DMS114 treated with DMSO at 0.1 percent for 48 hours (cell line): Measurements from ENCODE around the gene NISCH.

Experiments used
- DNase-seq: peaks from one replicate; lab custom pipeline; 2025; ENCODE audit not compliant: unreplicated experiment; lab: John Stamatoyannopoulos, UW

The NISCH gene

GRCh38 chr3:52435246-52436101 lies 19.9 kb upstream of the NISCH start:
- DNase-seq = no peak

GRCh38 chr3:52436500-52437149 lies 18.8 kb upstream of the NISCH start:
- DNase-seq = no peak

GRCh38 chr3:52437326-52438103 lies 17.9 kb upstream of the NISCH start:
- DNase-seq = no peak

GRCh38 chr3:52438104-52438376 lies 17.4 kb upstream of the NISCH start:
- no peak for DNase-seq

- no peak for DNase-seq
Observed at GRCh38 chr3:52438579-52439425, 16.6 kb upstream of the NISCH start.

GRCh38 chr3:52439426-52440248 lies 15.8 kb upstream of the NISCH start:
- DNase-seq = no peak

GRCh38 chr3:52440249-52440551 lies 15.2 kb upstream of the NISCH start:
- DNase-seq = no peak

- DNase-seq = no peak
Observed at GRCh38 chr3:52440671-52441070, 14.7 kb upstream of the NISCH start.

GRCh38 chr3:52441091-52441771 lies 14.2 kb upstream of the NISCH start:
- no peak for DNase-seq

- DNase-seq = no peak
Observed at GRCh38 chr3:52441772-52442332, 13.6 kb upstream of the NISCH start.

GRCh38 chr3:52442409-52443267 lies 12.8 kb upstream of the NISCH start:
- no peak for DNase-seq

GRCh38 chr3:52443268-52443610 lies 12.2 kb upstream of the NISCH start:
- no peak for DNase-seq

- no peak for DNase-seq
Observed at GRCh38 chr3:52443791-52444687, 11.4 kb upstream of the NISCH start.

GRCh38 chr3:52444860-52445793 lies 10.3 kb upstream of the NISCH start, which contains the start of gene SEMA3G:
Gene SEMA3G, minus strand, starts transcription at chr3:52445103. Its CDS starts 76 bp downstream, at chr3:52445027.
- DNase-seq = no peak

- no peak for DNase-seq
Observed at GRCh38 chr3:52446042-52446441, 9.4 kb upstream of the NISCH start.
